Right kidney (tissue), 9 donors: ENCODE data around the gene SLC8B1.
A peak's percentile ranks its signal among the peaks of the same experiment; 100 is the strongest.

Source experiments
- DNase-seq: peaks from one replicate; pipeline ENCODE4 v3.0.0-alpha.2; 2016
- long read RNA-seq, 8 donors: transcript quantifications; one replicate each; lab custom pipeline, GENCODE V29; 2026

Gene SLC8B1
- long read RNA-seq, donor 1, result 0 reads
- long read RNA-seq, donor 2, result 0 reads
- long read RNA-seq, donor 3, result 0 reads
- long read RNA-seq, donor 4, partial matches to known transcripts, result 0 of 1 reads
- long read RNA-seq, donor 4, other reads (novel, unspliced or antisense), result 0 of 1 reads
- long read RNA-seq, donor 5, partial matches to known transcripts, result 0 of 1 reads
- long read RNA-seq, donor 5, other reads (novel, unspliced or antisense), result 0 of 1 reads
- long read RNA-seq, donor 6, partial matches to known transcripts, result 0 of 1 reads
- long read RNA-seq, donor 6, other reads (novel, unspliced or antisense), result 0 of 1 reads
- long read RNA-seq, donor 7, partial matches to known transcripts, result 0 of 6 reads
- long read RNA-seq, donor 7, other reads (novel, unspliced or antisense), result 5 of 6 reads
- long read RNA-seq, donor 8, partial matches to known transcripts, result 0 of 2 reads
- long read RNA-seq, donor 8, other reads (novel, unspliced or antisense), result 0 of 2 reads

- peak; percentile 88 for DNase-seq
Measured at GRCh38 chr12:113334786-113335539, at the start of gene SLC8B1. SLC8B1 (minus strand) TSS chr12:113335109; CDS start chr12:113332878, 2,231 bp downstream.

DNA sequence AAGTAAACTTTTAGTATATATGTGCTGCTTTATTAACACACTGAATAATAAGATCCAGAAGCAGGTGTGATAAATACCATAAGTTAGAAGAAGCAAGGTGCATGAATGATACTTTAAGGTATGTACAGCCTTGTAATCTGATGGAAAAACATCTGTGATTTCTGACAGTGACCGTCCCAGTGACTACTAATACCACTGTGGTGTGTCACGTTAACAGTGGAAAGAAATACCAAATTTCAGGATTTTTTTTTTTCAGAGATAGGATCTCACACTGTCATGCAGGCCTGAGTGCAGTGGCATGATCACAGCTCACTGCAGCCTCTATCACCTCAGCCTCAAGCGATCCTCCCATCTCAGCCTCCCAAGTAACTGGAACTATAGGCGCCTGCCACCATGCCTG, 47.3 kb upstream of the SLC8B1 start:
- no peak for DNase-seq

- DNase-seq, result no peak
Measured at GRCh38 chr12:113381220-113381619, 46.3 kb upstream of the SLC8B1 start.

- DNase-seq, result no peak
Measured at GRCh38 chr12:113378291-113378690, 43.4 kb upstream of the SLC8B1 start.

DNA sequence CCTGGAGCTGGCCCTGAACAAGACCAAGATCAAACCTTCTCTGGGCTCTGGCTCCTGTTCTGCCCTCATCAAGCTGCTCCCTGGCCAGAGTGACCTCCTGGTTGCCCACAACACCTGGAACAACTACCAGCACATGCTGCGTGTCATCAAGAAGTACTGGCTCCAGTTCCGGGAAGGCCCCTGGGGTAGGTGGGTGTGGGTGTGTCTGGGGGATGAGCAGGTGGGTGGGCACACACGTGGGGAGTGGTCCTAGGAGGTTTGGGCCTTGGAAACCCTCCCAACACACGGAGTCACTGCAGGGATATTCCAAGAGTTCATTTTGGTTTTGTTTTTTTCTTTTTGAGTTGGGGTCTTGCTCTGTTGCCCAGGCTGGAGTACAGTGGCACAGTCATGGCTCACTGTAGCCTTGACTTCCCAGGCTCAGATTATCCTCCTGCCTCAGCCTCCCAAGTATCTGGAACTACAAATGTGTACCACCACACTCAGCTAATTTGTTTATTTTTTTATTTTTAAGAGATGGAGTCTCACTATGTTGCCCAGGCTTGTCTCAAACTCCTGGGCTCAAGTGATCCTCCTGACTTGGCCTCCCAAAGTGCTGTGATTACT, 40.0 kb upstream of the SLC8B1 start:
- DNase-seq, result no peak

DNA sequence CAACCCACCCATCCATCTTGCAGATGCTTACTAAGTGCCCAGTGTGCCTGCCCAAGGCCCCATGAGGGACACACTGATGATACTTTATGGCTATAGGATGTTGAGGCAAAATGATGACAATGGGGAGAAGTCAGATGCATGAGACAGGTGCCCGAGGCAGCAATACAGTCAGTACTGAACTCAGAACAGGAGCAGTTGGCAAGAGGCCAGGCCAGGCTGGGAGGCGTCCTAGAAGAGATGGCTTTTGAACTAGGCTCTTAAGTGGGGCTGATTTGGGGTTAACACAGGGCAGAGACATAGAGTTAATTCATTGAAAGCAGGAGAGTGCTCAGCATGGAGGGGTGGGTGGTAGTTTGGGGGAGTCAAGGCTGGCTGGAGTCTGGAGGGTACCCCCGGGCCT, 39.1 kb upstream of the SLC8B1 start:
- no peak for DNase-seq

GRCh38 chr12:113373440-113373839, 38.5 kb upstream of the SLC8B1 start:
- DNase-seq, result no peak

GRCh38 chr12:113372371-113372770, 37.5 kb upstream of the SLC8B1 start:
- DNase-seq, result no peak

DNA sequence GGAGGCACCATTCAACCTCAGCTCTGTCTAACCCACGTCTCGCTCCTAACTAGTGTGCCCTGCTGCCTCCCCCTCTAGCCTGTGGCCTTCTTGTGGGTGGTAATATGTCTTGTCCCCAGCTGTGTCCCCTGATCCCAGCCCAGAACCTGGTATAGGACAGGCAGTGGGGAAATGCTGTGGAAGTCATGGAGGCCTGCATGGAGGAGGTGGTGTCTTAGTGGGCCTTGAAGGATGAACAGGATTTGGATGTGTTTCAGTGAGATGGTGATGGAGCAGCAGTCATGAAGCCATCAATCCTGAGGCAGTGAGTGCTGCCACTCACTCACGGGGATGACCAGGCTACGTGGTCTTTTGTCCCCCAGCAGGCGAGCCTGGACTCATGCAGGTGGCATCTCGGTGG, 36.9 kb upstream of the SLC8B1 start:
- no peak for DNase-seq

DNA sequence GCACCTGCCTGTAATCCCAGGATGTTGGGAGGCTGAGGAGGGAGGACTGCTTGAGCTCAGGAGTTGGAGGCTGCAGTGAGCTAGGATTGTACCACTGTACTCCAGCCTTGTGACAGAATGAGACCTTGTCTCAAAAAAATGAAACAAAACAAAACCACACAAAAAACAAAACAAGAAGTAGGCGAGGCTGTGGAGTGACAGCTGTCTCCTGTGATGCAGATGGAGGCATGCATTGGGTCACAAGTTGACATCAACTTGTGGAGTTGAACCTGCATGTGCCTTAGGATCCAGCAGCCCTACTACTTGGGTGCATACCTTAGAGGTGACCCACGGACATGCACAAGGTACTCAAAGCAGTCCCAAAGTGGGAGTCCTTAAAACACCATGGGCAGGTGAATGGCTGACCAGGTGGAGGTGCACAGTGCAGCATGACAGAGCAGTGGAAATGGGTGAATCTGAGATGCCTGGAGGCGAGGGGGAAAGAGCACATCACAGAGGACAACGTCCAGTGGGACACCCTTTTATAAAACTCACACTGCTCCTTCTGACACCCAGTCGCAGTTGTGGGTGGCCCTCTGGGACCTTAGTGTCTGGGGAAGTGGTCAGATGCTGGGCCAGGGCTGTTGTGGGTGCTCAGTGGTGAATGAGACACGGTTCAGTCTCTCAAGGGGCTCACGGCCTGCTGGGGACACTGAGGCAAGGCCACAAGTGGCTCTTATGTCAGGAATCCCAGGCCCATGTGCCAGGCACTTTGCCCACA, 36.2 kb upstream of the SLC8B1 start:
- no peak for DNase-seq

- DNase-seq, result no peak
Measured at GRCh38 chr12:113369391-113369985, 34.6 kb upstream of the SLC8B1 start.

GRCh38 chr12:113368331-113368730, 33.4 kb upstream of the SLC8B1 start:
- DNase-seq, result no peak

- DNase-seq, result no peak
Measured at GRCh38 chr12:113366827-113367226, 31.9 kb upstream of the SLC8B1 start.

DNA sequence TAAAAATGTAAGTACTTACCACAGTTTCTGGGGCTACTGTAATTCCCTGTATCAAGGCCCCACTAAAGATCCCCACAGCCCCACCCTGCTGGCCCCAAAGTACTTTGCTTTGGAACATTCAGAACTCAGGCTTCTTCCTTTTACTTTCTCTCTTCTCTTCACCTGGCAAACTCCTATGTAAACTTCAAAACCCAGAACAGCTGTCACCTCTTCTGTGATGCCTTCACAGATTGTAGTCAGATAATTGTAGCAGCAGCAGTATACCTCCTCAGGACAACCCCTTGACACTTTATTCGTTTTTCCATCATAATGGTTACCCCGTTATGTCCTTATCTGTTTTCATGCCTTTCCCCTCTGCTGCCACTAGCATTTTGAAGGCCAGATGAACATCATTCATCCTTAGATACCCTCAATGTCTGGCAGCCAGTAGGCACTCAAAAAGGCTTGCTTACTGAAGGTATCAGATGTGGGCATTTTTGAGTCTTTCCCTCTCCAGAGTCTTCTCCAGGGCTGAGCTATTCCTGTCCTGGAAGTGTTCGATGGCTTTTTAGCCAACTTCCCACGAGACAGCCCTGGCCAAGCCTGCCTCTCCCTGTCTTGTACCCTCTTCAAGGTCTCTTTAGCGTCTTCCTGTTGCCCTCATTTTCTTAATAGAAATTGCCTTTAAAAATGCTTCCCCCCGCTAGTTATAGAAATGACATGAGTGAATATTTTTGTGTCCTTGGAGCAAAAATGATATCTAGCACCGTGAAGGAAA, 30.9 kb upstream of the SLC8B1 start:
- DNase-seq, result no peak

GRCh38 chr12:113364698-113365097, 29.8 kb upstream of the SLC8B1 start:
- no peak for DNase-seq

GRCh38 chr12:113361574-113362370, 26.9 kb upstream of the SLC8B1 start:
- no peak for DNase-seq

DNA sequence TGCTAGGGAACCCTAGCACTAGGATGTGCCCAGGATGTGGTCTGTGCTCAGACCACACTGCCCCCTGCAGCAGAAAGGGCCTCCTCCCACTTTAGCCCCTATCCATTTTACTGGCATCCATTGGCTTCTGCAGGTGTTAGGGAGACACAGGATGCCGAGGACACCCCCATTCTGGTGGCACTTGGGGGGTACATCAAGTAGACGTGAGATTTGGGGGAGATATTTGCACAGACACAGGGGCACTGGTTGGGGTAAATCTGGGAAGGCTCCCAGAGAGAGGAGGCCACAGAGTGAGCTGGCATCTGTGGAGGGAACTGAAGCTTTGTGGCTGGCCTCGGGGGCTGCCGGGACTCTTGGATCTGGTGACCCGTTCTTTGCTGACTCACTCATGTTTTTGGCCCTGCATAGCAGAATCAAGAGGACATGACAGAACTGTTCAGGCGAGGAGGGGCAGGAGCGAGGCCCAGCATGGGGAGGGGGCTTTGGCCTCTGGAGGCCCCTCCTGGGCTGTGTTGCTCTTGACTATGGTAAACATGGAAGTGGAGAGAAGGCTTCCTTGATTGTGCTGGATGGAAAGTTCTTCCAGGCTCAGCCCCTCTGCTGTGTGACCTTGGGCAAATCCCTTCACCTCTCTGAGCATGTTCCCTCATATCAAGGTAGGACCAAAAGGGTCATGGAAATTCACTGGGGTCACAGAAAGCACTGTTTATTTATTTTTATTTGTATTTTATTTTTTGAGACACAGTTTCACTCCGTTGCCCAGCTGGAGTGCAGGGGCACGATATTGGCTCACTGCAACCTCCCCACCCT, 25.2 kb upstream of the SLC8B1 start:
- no peak for DNase-seq

DNA sequence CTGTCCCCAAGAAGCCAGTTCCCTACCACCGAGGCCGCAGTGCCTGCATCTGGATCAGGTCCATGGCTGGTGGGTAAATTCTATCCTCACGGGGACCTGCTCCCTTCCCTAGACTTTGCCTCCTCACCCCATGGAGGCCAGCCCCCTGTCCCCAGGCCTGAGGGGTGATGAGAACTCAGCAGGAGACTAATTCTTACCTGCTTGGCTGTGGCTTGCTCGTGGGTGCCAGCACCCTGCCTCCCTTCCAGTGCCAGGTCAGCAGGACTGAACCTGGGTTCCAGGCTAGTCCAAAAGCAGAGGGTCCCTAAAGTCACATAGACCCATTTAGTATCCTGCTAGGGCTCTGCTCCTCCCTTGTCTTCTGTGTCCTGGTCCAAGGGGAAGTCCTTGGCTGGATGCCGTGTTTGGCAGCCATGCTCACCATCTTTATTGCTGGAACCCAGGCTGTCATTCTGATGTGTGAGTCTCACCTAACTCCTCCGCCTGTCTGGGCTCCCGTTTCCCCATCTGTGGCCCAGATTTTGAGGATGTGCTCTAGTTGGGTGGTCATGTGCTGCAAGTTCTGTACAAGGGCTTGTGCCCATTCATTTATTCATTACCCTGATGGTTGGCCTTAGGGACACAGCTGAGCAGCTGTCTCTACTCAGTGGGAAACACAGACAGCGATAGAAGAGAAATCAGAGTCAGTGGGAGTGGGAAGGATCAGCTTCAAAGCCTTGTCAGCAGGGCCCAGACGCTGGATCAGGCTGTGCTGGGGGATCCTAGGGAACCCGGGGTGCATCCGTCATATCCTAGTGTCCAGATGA, 24.4 kb upstream of the SLC8B1 start:
- peak; percentile 45 for DNase-seq
